ENCODE results near the gene CIT.

DNA sequence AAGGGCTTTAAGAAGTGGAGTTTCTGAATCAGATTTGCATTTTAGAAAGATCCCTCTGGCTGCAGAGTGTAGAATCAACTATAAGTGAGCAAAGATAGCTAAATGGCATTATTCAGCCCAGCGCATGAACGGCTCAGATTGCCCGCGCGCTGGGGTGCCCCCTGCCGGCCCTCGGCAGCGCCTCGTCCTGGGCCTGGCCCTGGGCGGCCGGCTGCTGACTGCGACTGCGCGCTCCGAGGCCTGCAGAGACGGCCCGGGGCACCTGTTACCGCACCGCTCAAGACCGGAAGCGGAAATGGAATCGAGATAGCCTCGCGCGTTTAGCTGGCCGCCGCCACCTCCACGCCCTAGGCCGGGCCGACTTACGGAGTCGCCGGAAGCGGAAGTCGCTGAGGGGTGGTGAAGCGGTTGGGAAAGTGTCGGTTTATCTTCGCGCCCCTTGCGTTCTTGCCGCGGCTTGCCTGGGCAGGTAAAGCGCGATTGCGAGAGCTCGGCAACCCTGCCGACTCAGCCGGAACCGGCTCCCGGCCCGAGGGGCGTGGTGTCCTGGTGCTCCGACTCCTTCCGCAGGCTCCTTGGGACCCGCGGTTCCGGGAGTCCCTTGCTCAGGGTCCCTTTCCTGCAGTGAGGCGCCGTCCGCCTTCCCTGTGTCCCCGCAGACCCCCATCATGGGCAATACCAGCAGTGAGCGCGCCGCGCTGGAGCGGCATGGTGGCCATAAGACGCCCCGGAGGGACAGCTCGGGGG, 209.4 kb downstream of the CIT start, which contains the start of gene PRKAB1:
- TF ChIP-seq GATA2 (IDR thresholded peaks at IDR 0.05; ENCODE audit: low read depth, low read length) = peak; percentile 15; the same call in 1 of the 2 replicates
- TF ChIP-seq GATA3 (IDR thresholded peaks at IDR 0.05; ENCODE audit: low read depth, low read length) = no peak

All from SH-SY5Y (cell line).